KOPT-K1 (cell line): ENCODE measurements around the gene DYRK1A.
A peak's percentile ranks its signal among the peaks of the same experiment; 100 is the strongest.

Experiments used
- H3K27ac ChIP-seq: fragments of 200-600 bp; sonication (generic); 2 replicates; pipeline ENCODE4 v1.5.1; 2016; ENCODE audit warnings: antibody characterized with exemption, mild to moderate bottlenecking, low read depth, low read length; ENCODE audit not compliant: poor library complexity, severe bottlenecking
- H3K36me3 ChIP-seq: fragments of 200-600 bp; sonication (generic); 2 replicates; pipeline ENCODE4 v1.5.1; 2017; ENCODE audit warnings: antibody characterized with exemption, mild to moderate bottlenecking, low read length, moderate library complexity; ENCODE audit not compliant: insufficient read depth
- H3K9me3 ChIP-seq: fragments of 200-600 bp; sonication (generic); 2 replicates; pipeline ENCODE4 v1.5.1; 2017; ENCODE audit warnings: antibody characterized with exemption, low read length, mild to moderate bottlenecking; ENCODE audit not compliant: insufficient read depth, poor library complexity, severe bottlenecking

The DYRK1A gene

GRCh38 chr21:37372127-37372731, 5.7 kb downstream of the DYRK1A start:
- Histone ChIP-seq H3K36me3 (no peaks in the 10 kb centered on the region), H3K9me3 (no peaks in the 10 kb centered on the region), H3K27ac (no peak overlapping the region)

- no peaks in the 10 kb centered on the region for H3K9me3 ChIP-seq
- no peaks in the 10 kb centered on the region for H3K36me3 ChIP-seq
- no peak overlapping the region for H3K27ac ChIP-seq
These were observed 6.4 kb downstream of the DYRK1A start for GRCh38 chr21:37372951-37373350.

GRCh38 chr21:37373539-37373938, 7.0 kb downstream of the DYRK1A start:
- Histone ChIP-seq H3K9me3 (no peaks in the 10 kb centered on the region), H3K36me3 (no peaks in the 10 kb centered on the region), H3K27ac (no peak overlapping the region)

GRCh38 chr21:37374027-37374426, 7.5 kb downstream of the DYRK1A start:
- Histone ChIP-seq H3K27ac (no peak overlapping the region), H3K36me3 (no peaks in the 10 kb centered on the region), H3K9me3 (no peaks in the 10 kb centered on the region)

- Histone ChIP-seq H3K9me3 (no peaks in the 10 kb centered on the region), H3K27ac (peak overlapping the region; percentile 13)
These were observed 9.4 kb downstream of the DYRK1A start for GRCh38 chr21:37375866-37376574.

GRCh38 chr21:37378700-37379139, 12.1 kb downstream of the DYRK1A start:
- Histone ChIP-seq H3K9me3 (no peaks in the 10 kb centered on the region), H3K27ac (peak overlapping the region; percentile 55), H3K36me3 (no peaks in the 10 kb centered on the region)

More at GRCh38 chr21:37375866-37376574, 9.4 kb downstream of the DYRK1A start:
- no peaks in the 10 kb centered on the region for H3K36me3 ChIP-seq

GRCh38 chr21:37380349-37381323, 14.1 kb downstream of the DYRK1A start:
- H3K27ac ChIP-seq = peak overlapping the region; percentile 55
- H3K36me3 ChIP-seq = no peaks in the 10 kb centered on the region
- peaks cover 3% of the 10 kb centered on the region for H3K9me3 ChIP-seq

GRCh38 chr21:37381883-37382585, 15.5 kb downstream of the DYRK1A start:
- H3K36me3 ChIP-seq = peaks cover 5% of the 10 kb centered on the region; the same call in 1 of the 2 replicates
- peaks cover 3% of the 10 kb centered on the region for H3K9me3 ChIP-seq
- H3K27ac ChIP-seq = no peak overlapping the region

- H3K9me3 ChIP-seq = peaks cover 3% of the 10 kb centered on the region
- H3K27ac ChIP-seq = no peak overlapping the region
- peaks cover 5% of the 10 kb centered on the region; the same call in 1 of the 2 replicates for H3K36me3 ChIP-seq
These were observed 16.5 kb downstream of the DYRK1A start for GRCh38 chr21:37383086-37383485.

GRCh38 chr21:37383784-37384311, 17.3 kb downstream of the DYRK1A start:
- Histone ChIP-seq H3K9me3 (peaks cover 3% of the 10 kb centered on the region), H3K27ac (no peak overlapping the region), H3K36me3 (peaks cover 5% of the 10 kb centered on the region; the same call in 1 of the 2 replicates)

GRCh38 chr21:37384416-37384815, 17.8 kb downstream of the DYRK1A start:
- Histone ChIP-seq H3K36me3 (peaks cover 5% of the 10 kb centered on the region; the same call in 1 of the 2 replicates), H3K27ac (no peak overlapping the region), H3K9me3 (peaks cover 3% of the 10 kb centered on the region)

GRCh38 chr21:37385179-37385765, 18.7 kb downstream of the DYRK1A start:
- Histone ChIP-seq H3K27ac (no peak overlapping the region), H3K36me3 (peaks cover 5% of the 10 kb centered on the region; the same call in 1 of the 2 replicates), H3K9me3 (peaks cover 3% of the 10 kb centered on the region)

- Histone ChIP-seq H3K9me3 (peaks cover 3% of the 10 kb centered on the region), H3K36me3 (peaks cover 5% of the 10 kb centered on the region; the same call in 1 of the 2 replicates), H3K27ac (no peak overlapping the region)
These were observed 19.6 kb downstream of the DYRK1A start for GRCh38 chr21:37386151-37386550.

GRCh38 chr21:37389456-37389855, 22.9 kb downstream of the DYRK1A start:
- H3K36me3 ChIP-seq = peaks cover 5% of the 10 kb centered on the region; the same call in 1 of the 2 replicates
- no peak overlapping the region for H3K27ac ChIP-seq
- peaks cover under 1% of the 10 kb centered on the region for H3K9me3 ChIP-seq
